ENCODE measurements around the gene EXOC6B.

DNA sequence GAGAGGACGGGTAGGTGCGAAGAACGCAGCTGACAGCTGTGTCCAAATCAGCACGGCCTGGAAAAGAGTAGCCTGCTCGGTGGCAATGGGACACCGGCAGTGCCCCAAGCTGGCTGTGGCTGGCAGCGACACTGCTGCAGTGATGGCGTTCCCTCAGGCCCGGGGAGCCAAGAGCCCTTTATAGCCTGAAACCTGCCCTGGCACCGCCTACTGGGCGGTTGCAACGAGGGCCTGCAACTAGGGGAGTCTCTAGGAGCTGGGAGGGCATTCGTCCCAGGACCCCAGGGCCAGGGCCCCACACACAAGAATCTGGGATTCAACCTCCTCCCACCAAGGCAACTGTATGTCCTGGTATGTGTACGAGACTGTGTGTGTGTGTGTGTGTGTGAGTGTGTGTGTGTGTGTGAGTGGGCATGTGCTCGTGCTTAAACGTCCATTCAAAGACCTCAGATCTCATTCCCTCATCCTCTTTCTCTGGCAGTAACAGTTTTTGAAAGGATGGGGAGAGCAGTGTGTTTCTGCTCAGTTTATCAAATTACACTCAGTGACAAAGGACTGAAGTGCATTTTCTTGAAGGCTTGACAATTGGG, 671.4 kb downstream of the EXOC6B start:
- no peak for TF ChIP-seq POLR2A (IDR thresholded peaks at IDR 0.05)
- TF ChIP-seq, protein P1, sequence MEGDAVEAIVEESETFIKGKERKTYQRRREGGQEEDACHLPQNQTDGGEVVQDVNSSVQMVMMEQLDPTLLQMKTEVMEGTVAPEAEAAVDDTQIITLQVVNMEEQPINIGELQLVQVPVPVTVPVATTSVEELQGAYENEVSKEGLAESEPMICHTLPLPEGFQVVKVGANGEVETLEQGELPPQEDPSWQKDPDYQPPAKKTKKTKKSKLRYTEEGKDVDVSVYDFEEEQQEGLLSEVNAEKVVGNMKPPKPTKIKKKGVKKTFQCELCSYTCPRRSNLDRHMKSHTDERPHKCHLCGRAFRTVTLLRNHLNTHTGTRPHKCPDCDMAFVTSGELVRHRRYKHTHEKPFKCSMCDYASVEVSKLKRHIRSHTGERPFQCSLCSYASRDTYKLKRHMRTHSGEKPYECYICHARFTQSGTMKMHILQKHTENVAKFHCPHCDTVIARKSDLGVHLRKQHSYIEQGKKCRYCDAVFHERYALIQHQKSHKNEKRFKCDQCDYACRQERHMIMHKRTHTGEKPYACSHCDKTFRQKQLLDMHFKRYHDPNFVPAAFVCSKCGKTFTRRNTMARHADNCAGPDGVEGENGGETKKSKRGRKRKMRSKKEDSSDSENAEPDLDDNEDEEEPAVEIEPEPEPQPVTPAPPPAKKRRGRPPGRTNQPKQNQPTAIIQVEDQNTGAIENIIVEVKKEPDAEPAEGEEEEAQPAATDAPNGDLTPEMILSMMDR (IDR thresholded peaks at IDR 0.05), result no peak

Data from heart left ventricle (tissue), 13 donors.